Hematopoietic multipotent progenitor cell treated with erythropoietin and hydrocortisone succinate and interleukin-3 and kit ligand, for 6 days (in vitro differentiated cells): ENCODE results near the gene AP1B1.
"Not testable (repeated sequence)": the region's sequence is repeated elsewhere in the genome, so short reads cannot be mapped to it uniquely, and the experiment has no call there.

Experiments used
- DNase-seq: peaks from one replicate; pipeline ENCODE4 v3.0.0-alpha.2; 2015

AP1B1 gene

DNA sequence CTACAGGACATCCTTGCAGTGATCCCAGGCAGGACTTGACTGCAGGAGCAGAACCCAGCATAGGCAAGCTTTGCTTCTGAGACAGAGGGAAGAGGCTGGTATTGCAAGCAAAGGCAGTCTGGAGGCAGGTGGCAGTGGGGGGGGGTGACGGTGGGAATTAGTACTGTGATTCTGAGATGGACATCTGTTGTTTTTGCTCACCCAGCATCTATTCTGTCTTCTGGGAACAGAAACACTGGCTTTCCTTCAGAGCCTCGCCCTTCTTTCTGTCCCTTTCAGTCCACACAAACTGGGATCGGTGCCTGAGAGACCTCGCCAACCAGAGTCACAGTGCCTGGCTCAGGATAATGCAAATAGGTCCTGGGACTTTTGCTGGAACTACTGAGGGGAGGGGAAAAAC, 41.7 kb downstream of the AP1B1 start:
- no peak for DNase-seq

DNA sequence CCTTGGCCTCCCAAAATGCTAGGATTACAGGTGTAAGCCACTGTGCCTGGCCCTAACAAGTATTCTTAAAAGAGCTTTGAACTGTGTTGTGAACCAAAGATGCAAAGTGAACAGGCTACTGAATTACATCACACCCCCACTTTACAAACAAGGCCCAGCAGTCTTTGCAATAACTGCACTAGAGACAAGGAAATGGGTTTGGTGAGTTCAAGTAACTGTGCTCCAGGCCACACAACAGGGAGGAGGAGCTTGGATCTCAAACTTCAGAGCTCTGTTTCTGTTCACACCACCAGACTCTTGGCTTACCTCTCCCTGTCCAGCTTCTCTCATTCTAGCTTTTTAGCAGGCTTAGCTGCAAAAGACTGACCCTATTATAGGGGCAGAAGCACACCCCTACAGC, 42.4 kb downstream of the AP1B1 start:
- no peak for DNase-seq

DNA sequence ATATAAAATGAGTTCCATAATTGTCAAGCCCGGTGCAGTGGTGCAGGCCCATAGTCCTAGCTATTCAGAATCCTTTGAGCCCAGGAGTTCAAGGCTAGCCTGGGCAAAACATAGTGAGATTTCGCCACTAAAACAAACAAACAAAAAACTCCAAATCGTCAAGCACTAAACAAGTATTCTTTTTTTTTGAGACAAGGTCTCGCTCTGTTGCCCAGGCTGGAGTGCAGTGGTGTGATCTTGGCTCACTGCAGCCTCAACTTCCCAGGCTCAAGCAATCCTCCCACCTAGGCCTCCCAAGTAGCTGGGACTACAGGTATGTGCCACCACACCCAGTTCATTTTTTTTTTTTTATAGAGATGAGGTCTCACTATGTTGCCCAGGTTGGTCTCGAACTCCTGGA, 43.5 kb downstream of the AP1B1 start:
- not testable (repeated sequence) for DNase-seq

- no peak for DNase-seq
Measured at GRCh38 chr22:29344137-29344536, 44.2 kb downstream of the AP1B1 start.

DNA sequence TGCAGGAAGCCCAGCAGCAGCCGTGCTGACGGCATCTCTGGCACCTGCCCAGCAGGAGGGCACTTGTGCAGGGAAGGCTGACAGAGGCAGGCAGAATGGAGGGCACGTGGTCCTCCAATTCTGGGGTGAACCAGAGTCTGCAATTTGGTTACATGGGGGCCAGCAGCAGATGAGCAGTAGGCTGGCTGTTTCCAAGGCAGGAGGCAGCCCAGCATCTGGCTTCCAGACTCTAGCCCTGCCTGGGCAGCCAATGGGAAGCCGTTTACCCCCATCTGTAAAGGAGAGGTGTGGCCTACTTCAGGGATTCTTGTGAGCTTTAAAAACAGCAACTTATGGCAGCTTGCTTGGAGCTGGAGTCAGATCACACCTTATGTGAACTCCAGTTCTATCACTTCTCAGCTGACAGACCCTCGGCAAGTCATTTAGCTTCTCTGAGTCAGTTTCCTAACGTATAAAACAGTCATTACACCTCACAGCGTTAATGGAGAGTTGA, 45.0 kb downstream of the AP1B1 start:
- DNase-seq: no peak

DNA sequence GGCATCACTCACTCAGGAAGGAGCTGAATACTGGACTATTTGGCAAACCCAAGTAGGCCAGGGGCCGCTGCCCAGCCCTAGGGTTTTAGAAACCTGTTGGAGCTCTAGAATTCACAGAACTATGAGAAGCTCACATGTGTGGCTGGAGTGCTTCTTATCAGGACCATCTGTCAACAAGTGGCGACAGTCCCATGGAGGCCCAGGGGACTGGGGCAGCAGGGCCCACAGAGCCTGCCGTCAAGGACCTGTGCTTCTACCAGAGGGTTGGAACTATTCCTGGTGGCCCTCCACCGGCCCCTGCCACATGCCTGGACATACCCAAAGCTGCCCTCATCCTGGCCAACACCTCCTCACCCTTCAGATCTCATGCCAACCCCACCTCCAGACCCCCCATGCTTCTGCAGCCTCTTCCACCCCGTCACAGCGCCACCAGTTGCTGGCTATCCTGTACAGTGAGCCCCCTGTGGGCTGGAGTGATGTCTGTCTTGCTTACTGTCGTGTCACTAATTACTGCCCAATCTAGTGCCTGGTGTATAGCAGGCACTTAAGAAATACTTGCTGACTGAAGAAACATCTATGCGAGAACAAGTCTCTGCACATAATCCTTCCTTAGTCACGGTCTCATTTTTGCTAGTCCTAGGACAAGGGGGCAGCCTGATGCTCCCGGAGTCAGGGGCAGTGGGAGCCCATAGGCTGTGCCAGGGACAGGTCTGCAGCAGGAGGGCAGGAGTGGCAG, 45.6 kb downstream of the AP1B1 start:
- peak; percentile 28 for DNase-seq

DNA sequence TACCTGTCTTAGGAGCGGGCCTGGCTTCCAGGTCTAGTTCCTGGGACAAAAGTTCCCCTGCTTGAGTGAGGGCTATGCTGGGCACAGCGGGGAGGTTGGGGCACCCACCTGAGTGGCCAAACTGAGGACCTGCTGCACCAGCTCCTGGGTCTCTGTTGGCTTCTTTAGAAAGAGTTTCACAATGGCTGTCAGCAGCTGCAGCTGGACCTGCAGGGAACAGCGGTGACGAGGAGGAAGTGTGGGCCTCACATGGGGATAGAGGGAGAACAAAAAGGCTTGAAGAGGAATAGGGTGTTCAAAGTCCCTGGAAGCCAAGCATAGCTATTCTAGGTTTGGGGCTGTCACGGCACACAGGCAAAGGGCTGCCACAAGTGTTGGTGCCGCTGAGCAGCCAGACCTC, 46.2 kb downstream of the AP1B1 start:
- DNase-seq: no peak

DNA sequence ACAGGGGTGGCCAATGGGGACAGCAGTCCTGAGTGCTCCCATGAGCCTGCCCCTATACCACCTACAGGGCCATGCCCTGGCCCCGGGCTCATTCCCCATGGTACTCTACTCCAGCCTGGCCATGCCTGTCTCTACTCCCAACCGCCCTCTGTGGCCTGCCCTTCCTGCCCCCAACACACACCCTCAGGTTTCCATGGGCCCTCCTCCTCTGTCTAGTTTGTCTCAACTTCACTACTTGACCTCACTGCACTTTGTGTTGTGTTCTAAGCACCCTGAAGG, 46.6 kb downstream of the AP1B1 start:
- no peak for DNase-seq

GRCh38 chr22:29341056-29341848, 47.1 kb downstream of the AP1B1 start:
- DNase-seq: no peak

DNA sequence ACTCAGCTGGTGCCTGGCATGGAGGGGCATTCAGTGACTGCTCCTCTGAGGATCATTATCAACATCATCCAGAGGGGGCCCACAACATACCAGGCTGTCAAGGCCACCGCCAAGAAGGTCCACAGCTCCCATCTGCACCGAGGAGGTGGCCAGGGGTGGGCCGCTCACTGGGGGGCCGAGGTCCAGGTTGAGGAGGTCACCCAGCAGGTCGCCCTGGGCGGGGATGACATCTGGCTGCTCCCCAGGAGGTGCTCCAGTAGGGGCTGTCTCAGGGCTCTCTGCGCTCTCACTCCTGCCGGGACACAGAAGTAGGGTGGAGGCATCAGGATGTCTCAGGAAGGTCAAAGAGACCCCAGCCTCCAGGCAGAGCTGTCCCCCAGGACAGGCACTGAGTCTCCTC, 47.8 kb downstream of the AP1B1 start:
- no peak for DNase-seq

DNA sequence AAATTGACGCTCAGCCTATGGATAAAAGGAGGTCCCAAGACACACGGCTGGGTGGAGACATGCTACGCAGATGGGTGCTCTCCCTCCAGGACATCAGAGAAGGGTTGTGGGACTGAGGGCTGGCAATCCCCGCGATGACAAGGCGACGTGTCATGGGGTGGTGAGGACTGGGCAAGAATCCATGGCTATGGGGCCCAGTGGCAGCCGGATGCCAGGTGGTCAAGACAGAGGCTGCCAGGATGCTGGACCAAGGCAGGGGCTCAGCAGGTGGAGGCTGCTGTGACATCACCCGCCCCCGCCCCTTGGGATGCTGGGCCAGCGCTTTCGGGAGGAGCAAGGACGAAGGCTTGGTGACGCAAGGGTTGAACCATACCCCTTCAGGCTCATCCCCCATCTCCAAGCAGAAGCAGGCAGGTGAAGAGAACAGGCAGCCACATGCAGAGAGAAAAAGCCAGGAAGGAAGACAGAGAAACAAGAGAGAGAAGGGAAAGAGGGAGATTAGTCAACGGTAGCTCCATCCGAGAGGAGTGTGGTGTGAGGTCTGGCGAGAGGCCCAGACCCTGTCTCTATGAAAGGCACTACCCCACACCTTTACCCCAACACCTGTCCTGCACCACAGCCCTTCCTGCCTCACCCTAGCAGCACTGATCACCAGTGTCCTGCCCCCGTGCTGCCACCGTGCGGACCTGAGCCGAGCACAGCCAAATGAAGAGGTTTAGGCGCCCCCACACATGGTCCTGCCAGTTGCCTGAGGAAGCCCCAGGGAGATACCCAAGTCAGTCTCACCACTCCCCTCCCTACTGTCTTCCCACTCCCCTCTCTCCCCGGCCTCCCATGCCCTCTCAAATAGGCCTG, 48.8 kb downstream of the AP1B1 start:
- DNase-seq: no peak

- DNase-seq: no peak
Measured at GRCh38 chr22:29338398-29338797, 50.0 kb downstream of the AP1B1 start.

DNA sequence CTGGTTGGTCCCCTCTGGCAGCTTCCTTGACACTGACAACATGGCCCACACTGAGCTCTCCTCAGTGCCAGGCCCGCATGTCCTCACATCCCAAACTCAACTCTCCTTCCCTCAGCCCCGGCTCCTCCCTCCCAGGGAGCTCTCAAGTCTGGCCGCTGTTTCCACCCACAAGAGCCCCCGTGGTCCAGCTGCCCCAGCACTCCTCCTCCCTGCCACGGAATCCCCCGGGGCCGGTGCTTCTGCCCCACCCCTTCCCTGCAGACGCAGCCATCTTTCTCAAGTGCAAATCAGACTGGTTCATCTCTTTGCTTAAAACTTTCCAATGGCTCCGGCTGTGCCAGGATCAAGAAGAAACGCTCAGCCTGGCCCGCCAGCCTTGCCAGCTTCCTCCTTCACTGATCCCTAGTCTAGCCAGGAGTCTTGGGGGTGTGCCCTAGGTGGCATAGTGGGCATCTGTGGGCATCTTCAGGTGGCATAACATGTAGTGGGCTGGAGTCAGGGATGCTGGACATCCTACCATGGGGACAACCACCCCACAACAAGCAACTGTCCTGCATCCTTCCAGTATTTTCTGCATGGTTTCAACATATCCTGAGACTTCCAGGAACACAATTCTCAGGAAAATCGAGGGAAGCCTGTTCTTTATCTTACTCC, 50.6 kb downstream of the AP1B1 start:
- no peak for DNase-seq

DNA sequence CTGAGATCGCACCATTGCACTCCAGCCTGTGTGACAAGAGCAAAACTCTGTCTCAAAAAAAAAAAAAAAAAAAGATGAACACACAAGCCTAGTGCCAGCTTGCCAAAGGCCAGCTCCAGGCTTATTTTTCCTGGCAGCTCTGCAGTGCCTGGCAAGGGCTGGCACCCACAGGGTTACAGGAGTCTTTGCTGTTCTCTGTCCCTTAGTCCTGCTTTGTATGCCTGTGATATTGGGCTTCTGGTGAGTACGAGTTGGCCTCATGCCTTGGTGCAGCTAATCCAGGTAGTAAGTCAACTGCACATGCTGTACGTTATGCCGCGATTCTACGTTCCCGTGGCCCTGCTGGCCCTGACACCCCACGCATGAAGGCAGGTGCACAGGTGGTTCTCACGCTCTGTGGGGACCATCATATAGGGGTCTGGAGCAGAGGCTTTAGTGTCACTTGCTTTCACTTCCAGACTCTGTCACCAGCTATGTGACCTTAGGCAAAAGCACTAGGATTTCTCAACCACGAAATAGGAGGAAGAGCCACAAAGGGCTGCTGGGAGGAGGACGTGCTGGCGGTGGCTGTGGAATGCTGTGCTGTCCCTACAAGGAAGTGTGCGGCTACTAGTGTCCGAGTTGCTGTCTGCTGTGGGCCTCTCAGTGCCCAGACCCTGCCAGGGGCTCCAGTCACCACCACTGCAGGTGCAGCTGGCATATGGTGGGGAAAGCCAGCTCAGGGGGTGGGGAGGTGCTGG, 51.4 kb downstream of the AP1B1 start:
- DNase-seq: no peak

- no peak for DNase-seq
Measured at GRCh38 chr22:29335656-29336055, 52.7 kb downstream of the AP1B1 start.

GRCh38 chr22:29334696-29335344, 53.5 kb downstream of the AP1B1 start:
- no peak for DNase-seq

DNA sequence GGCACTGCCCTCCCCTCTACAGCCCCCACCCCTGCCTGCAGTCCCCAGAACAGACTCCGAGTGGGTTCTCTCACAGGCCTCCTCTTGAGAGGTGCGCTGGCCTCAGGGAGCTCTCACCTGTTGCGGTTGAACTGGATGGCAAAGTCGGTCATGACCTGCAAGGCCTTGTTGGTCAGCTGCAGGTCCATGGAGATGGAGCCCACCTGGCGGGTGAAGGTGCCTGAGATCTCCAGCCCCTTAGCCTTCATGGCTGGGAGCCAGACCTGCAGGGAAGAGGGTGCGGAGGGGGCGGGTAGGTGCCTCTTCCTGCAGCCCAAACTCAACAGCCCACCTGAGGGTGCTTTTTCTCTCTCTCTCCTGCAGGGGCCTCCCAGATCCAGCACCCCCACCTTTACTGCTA, 54.2 kb downstream of the AP1B1 start:
- DNase-seq: no peak

DNA sequence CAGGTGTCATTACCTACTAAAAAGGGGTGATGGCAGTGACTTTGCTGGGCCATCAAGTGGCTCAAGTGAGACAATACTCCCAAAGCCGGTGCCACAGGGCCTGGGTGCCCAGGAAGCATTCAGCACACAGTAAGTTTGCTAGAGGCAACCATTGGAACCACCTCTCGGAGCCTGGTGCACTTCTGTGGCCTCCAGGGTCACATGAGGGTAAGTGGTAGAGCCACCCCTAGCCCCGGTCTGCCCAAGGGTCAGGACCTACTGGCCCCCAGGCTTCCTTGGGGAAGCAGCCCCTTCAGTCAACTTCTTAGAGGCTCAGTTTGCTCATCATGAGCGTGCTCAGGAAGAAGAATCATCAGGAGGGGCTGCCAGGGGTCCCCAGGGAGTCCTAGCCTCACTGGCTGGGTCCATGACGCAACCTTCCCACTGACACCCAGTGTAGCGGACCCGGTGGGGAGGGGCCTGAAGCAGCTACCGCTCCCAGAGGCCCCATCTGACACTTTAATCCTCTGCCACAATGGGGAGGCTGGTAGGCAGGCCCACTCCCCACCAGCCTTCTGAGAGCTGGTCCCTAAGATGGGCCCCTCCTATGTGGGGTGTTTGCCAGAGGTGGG, 55.4 kb downstream of the AP1B1 start:
- no peak for DNase-seq

DNA sequence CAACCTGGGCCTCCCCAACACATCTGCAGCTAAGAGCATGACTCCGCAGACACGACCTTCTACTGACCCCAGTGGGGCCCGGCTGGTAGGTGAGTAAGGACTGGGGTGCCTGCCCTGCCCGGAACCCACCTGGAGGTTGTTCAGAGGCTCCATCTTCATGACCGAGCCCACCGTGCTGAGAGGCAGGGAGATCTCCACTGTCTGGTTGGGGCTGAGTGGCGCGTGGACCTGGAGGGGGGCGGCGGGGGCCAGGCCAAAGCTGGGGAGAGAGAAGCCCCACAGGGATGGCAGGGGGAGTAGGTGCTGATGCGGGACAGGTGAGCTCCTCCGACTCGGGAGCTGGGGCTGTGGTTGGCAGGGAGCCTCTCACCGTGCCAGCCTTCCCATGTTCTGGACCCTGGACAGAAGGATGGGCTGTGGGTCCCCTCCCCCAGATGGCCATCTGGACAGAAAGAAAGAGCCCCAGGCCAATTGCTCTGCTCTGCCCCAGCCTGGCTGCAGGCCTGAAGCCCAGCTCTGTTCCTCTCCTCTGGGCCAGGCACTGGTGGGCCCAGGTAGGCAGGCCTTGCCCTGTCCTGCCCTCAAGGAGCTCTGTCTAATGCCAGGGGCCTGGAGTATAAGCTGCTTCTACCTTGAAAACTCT, 56.6 kb downstream of the AP1B1 start:
- no peak for DNase-seq

GRCh38 chr22:29331213-29331612, 57.2 kb downstream of the AP1B1 start:
- no peak for DNase-seq

GRCh38 chr22:29330753-29331152, 57.6 kb downstream of the AP1B1 start:
- no peak for DNase-seq
